ENCODE measurements around the gene NBPF20. TPM values are rescaled to one million over a fixed set of nuclear protein-coding genes. Genes with fewer than 3 reads are reported as not detected.
"Not testable (repeated sequence)": the region's sequence is repeated elsewhere in the genome, so short reads cannot be mapped to it uniquely, and the experiment has no call there.

The NBPF20 gene
- polyA plus RNA-seq, 6 donors from 2014 or later: 0.11 to 0.76 (median 0.31) TPM; not detected in 1

DNA sequence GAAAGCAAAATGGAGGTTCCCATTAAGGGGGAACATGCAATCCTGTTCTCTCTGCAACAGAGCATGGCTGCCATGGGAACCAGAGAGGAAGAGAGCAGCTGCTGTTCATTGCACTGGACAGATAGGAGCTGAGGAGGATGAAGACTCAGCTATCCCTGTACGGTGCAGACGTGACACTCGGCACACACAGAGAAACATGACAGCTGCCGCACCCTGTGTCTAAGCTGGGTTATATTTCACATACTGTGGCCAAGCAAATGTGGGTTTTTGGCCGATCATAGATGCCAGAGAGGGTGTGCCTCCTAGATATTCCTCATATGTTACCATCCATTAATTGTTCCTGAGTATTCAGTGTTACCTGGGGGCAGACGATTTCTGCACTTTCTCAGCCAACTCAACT, 24.7 kb downstream of the NBPF20 start:
- H3K4me1 Mint-ChIP-seq, H3K27ac Mint-ChIP-seq: not testable (repeated sequence)

More for the DNA sequence above, 24.7 kb downstream of the NBPF20 start:
- not testable (repeated sequence) for ATAC-seq (ENCODE audit: low read depth in 2 of 2); H3K36me3 Mint-ChIP-seq; H3K9me3 Mint-ChIP-seq; H3K4me3 Mint-ChIP-seq; DNase-seq; H3K27me3 Mint-ChIP-seq

Other genes starting within 250 kb of the NBPF20 start
- gene PPIAL4D, start 183.4 kb downstream of the NBPF20 start, polyA plus RNA-seq (ENCODE audit: low read depth in 6 of 6): not detected
- 10 to 100 TPM in 4 of 6 donors, 1 to 10 TPM in 2; 3.0 to 25.0 (median 17.3) TPM for gene GPR89A, start 182.4 kb upstream of the NBPF20 start, polyA plus RNA-seq (ENCODE audit: low read depth in 6 of 6)

All from naive B cell (primary cell).